ENCODE measurements around the gene TAF6.

The TAF6 gene

DNA sequence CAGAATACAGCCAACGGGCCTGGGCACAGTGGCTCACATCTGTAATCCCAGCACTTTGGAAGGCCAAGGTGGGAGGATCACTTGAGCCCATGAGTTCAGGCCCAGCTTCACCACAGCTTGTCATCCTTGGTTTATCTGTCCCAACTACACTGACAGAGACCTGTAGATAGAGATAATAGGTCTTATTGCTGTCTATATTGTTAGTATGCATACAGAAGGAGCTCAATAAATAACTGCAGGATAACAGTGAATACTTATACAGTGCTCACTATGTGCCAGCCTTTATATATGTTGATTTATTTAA lies 1.5 kb upstream of the TAF6 start:
- DNase-seq, result no peak

DNA sequence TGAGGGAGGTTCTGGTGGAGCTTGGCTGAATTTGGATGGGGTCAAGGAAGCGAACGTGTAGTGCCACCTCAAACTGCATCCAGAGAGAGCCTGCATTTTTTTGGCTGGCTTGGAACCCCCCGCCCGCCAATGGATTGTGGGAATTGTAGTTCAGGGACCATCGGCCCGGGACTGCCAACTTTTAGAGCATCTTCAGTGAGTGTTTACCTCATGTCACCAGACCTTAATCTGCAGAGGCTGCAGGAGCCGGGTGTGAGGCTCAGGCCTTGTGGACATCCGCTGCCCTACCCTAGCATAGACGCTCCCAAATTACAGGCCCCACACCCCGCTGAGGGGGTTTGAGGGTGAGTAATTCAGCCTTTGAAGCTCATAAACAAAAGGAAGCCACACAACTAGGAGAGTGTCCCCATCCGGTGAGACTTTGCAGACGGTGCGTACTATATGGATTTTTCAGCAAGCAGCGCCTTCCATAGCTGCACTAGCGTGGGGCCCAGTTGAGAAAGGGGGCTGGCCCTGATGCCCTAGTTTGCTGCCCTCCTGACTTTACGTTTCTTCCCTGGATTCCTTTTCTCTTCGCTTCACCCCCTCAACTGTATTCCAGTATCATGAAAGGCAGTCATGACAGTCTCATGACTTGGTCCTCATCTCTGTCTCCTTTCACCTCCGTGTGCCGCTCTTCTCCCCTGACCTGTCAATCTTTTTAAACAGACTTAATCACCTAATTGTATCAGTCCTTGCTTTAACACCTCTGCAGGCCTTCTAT lies 993 bp upstream of the TAF6 start:
- peak in 1 of 2 experiments; percentile 66 for DNase-seq

DNA sequence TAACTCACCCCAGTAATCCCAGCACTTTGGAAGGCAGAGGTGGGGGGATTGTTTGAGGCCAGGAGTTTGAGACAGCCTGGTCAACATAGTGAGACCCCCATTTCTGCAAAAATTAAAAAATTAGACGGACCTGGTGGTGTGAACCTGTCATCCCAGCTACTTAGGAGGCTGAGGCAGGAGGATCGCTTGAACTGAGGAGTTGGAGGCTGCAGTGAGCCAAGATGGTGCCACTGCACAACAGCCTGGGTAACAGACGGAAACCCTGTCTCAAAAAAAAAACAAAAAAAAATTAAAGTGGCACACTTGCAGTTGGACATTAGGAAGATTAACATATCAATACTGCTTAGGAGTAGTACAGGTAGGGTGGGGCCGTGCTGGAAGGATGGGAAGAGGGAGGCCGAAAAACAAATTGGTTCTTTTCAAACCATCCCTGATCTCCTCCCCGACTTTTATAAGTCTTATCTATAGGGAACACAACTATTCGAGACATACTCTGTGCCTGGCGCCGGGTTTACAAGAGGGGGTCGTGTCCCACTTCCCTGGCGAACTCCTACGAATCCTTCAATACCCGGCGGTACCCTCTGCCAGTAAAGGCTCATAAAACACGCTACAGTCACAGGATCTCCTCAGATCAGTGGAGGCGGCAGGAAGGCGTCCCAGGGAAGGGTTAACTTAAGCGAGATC lies 628 bp downstream of the TAF6 start:
- no peak for DNase-seq

GRCh38 chr7:100115026-100115425 lies 4.1 kb downstream of the TAF6 start:
- DNase-seq, result no peak

GRCh38 chr7:100111914-100112313 lies 7.2 kb downstream of the TAF6 start:
- DNase-seq, result no peak

- DNase-seq, result no peak
Observed at GRCh38 chr7:100111156-100111555, 8.0 kb downstream of the TAF6 start.

GRCh38 chr7:100109521-100110163 lies 9.5 kb downstream of the TAF6 start:
- no peak for DNase-seq

- no peak for DNase-seq
Observed at GRCh38 chr7:100107890-100108289, 11.3 kb downstream of the TAF6 start.

DNA sequence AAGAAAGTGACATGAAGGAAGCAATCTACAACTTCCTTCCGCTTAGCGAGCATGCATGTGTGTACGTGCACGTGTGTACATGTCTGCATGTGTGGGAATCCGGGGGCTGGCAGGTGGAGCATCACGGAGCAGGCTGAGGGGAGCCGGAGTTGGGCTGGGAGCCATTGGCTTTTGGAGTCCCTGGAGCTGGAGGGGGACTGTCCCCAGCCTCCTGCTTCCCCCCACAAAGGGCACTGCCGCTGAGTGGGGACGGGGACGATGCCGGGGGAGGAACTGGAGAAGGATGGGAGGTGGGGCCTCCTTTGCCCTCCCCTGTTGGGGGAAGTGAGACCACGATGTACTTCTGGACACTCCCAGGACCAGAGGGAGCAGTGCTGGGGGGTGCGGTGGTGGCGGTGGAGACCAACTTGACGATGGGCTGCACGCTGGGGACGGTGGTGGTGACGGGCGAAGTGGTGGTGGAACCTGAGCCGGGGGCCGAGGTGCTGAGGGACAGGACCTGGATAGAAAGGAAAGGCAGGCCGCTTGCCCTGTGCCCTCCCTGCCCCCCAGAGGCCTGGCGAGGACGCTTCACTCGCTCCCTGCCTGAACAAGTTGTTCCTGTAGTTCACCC lies 11.9 kb downstream of the TAF6 start:
- DNase-seq, result no peak

DNA sequence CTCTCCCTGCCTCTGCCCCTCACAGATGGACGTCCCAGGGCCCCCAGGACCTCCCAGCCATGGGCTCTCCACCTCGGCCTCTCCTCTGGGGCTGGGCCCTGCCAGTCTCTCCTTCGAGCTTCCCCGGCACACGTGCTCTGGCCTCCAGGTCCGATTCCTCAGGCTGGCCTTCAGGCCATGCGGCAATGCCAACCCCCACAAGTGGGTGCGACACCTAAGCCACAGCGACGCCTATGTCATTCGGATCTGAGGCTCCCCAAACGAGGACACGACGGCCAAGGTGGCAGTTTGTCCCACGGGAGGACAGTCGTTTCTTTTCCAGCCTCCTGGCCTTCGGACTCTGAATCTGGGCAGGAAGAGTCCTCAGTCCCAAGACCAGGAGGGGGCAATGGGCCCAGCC lies 12.5 kb downstream of the TAF6 start:
- no peak for DNase-seq

DNA sequence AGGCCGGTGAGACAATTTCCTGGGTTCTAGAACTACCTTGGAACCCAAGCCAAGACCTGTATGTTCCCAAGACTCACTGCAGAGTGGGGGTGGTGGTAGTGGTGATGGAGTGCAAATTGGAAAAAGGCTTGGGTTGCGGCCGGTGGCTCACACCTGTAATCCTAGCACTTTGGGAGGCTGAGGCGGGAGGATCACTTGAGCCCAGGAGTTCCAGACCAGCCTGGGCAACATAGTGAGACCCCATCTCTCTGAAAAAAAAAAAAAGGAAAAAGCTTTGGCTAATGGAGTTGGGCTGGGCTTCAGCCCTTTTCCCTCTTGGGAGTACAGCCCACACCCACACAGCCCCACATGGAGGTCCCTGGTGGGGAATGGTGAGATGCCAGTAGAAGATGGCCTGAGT lies 13.6 kb downstream of the TAF6 start:
- no peak for DNase-seq

DNA sequence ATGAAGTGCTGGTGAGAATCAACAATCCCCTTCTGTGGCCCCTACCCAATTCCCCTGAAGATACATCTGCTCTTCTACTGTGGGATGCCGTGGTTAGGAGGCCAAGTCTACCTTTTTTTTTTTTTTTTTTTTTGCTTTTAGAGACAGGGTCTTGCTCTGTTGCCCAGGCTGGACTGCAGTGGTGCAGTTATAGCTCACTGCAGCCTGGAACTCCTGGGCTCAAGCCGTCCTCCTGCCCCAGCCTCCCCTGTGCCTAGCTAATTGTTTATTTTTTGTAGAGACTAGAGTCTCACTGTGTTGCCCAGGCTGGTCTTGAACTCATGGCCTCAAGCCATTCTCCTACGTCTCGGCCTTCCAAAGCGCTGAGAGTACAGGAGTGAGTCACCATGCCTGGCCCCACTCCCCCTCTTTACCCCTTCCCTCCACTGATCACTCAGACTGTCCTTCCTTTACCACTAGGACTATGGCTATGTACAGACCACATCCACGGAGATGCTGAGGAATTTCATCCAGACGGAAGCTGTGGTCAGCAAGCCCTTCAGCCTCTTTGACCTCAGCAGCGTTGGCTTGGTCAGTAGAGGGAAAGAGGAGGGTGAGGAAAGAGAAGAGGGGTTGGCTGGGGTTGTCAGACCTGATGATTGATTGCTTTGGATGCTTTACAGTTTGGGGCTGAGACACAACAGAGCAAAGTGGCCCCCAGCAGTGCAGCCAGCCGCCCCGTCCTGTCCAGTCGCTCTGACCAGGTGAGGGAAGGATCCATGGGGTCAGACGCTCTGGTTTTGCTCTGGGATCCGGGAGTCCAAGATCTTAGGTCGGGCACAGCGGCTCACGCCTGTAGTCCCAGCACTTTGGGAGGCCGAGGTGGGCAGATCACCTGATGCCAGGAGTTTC lies 16.0 kb downstream of the TAF6 start:
- DNase-seq, result no peak

DNA sequence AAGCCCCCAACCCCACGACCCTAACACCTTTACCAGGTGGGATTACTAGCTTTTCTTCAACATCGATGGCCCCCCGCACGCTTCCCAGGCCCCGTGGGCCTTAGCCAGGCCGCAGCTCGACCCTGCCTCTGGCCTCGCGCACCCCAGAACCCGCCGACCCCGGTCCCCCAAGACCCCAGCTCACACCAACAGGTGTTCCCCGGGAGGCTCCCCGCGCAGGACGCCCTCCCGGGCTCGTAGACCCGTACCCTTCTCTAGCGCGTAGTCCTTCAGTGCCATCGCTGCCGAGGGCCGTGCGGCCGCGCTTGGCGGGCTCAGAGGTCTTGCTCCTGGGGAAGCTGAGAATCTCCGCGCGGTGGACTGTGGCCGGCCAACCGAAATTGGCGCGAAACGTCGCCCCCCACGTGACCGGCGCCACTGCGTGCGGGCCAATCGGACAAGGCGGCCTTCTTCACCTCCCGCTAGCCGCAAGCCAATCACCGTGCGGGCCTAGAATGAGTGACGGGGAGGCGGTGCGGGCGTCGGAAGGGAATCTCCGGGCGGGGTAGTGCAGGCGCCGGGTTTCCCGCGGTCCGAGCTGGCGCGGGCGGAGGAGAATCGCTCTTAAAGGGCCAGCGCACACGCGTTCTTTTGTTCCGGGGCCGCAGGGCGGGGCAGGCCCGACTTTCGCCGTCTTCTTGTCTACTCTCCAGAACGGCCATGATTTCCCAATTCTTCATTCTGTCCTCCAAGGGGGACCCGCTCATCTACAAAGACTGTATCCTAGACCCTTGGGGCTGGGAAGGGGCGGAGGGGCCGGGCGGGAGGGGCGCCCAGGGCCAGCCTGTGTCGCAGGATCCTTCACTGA lies 17.9 kb downstream of the TAF6 start, which contains the start of the genes AP4M1 and MCM7:
TSS of gene AP4M1 (plus strand) at position 628 of the 847 bp plus-strand sequence. CDS start at position 700, 72 bp downstream.
TSS of gene MCM7 (minus strand) at position 382 of the 847 bp plus-strand sequence. CDS start at position 279, 103 bp downstream.
- DNase-seq, result peak; percentile 99

DNA sequence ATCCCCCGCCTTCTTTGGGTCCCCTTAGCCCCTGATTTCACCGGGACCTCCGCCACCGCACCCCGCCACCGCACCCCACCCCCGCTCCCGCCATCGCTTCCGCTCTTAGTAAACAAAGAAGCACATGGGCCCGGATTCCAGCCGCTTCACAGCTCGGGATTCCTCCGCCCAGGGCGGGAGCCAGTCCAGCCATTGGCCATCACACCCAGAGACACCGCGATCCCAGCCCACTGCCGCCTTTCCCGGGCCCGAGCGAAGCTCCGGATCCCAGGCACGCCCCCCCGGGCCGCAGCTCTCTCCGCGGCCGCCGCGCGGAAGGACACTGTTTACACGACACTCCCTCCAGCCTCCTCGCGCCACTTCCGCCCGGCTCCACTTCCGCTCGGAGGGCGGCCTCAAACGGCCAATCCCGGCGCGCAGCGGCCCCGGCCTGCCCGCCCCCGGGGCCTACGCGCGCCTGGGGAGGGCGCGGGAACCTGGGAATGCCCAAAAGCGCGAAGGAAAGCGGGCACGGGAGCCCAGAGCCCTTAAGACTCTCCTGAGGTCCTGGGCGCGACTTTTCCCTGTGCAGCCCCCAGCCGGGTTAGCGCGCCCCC lies 18.6 kb downstream of the TAF6 start:
- peak; percentile 97 to 98 for DNase-seq

GRCh38 chr7:100099452-100099851 lies 19.7 kb downstream of the TAF6 start:
- no peak for DNase-seq

DNA sequence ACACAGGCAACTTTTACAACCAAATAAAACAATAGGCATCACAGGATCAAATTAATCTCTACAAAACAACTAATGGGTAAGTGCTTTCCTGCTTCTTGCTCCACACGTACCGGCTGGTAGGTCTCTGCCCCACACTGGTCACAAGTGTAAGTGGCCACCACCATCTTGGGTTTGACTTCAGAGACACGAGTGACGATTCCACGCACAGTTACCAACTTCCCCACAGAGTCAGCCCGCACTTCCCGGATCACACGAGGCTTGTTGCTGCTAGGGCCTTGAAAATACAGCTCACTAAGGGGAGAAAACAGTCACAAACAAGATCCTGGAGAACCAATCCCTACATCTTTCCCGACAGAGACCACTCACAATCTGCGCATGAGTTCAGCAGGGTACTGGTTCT lies 20.2 kb downstream of the TAF6 start:
- no peak for DNase-seq

GRCh38 chr7:100095704-100096103 lies 23.5 kb downstream of the TAF6 start:
- no peak for DNase-seq

GRCh38 chr7:100095289-100095688 lies 23.9 kb downstream of the TAF6 start:
- no peak for DNase-seq

DNA sequence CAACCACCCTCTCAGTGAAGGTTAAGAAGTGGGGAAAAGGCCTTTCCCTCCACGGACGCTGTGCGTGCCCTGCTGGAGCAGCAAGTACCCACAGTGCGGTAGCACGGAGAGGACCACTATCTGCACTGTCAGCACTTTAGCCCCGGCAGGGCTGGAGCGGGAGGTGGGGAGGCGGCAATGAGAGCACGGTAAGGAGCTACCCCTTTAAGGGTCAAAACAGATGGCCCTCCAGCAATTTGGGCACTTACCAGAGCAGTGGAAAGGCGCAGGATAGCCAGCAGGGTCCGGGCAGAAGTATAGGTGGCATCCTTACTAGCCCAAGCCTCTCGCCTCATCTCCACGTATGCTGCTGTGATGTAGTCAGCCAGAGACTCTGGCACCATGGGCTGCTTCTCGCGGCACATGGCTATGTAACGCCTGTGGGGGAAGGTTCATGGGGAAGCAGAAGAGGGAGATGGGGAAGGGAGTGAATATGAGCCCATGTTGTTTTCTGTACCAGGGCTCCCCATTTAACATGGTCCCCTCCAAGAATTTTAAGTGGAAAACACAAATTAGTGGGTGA lies 25.2 kb downstream of the TAF6 start:
- no peak for DNase-seq

DNA sequence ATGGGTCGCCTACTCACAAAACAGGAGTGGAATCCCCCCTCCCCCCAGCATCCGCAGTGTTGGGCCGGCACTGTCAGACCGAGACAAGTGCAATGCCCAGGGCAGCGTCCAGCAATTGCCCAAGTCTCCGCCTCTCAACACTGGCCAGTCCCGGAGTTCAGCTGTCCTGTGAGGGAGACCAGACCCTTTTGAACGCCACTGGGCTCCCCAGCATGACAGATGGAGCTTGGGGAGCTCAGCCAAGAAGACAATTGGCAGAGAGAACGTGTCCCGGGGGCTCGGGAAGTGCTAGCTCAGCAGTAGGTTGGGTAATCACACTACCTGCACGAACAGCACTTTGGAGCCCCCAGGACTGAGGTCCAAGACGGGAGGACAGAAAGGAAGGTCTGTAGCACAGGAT lies 25.7 kb downstream of the TAF6 start:
- DNase-seq, result no peak

DNA sequence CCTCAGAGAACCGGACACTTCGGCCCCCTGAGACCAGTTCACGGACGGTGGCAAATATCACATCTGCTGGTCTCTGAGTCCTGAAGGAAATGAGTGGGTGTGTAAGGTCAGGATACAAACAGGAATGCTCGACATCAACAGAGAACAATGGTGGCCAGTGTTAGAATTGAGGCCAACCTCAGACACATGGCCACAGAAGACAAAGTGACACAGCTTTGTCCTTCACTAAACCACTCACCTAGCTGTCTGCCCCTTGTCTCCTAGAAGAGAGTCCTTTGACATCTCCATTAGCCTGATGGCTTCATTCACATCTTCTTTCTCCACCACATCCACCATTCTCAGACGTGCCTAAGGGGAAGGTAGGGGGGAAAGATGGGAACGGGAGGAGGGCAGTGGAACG lies 26.1 kb downstream of the TAF6 start:
- no peak for DNase-seq

All from NCI-H2081 (cell line).